ENCODE results near the gene ARHGEF35.

ARHGEF35 gene

GRCh38 chr7:144158861-144159260 lies 36.8 kb downstream of the ARHGEF35 start:
- H3K27ac ChIP-seq = no peak overlapping the region
- no peak for DNase-seq (ENCODE audit: low spot score)
- CTCF ChIA-PET = no interaction called here
- TF ChIP-seq CTCF (conservative IDR thresholded peaks at IDR 0.05; ENCODE audit: low read depth) = no peak
- POLR2A ChIA-PET (ENCODE audit: low non-redundant PET) = no interaction called here

GRCh38 chr7:144148224-144148827 lies 47.3 kb downstream of the ARHGEF35 start:
- H3K27ac ChIP-seq = no peak overlapping the region
- ChIA-PET CTCF (no interaction called here), POLR2A (ENCODE audit: low non-redundant PET) (no interaction called here)
- TF ChIP-seq CTCF (conservative IDR thresholded peaks at IDR 0.05; ENCODE audit: low read depth) = no peak
- no peak for DNase-seq (ENCODE audit: low spot score)

DNA sequence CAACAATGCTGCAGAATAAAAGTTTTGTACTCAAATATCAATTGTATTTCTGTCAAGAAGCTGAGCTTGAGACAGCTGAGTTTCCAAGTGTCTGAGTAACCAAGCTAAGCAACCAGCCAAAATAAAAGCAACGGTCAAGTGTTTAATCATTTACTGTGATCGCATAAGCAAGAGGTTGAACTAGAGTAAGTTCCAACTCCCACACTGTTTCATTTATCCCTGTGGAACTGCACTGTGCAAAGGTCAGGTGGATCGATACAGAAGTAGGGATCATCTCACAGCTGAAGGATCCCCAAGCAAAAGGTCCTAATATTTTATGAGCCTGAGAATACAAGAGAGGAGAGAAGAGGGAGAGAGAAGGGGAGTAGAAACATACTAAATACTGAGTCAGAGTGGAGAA lies 51.2 kb downstream of the ARHGEF35 start:
- DNase-seq (ENCODE audit: low spot score) = no peak
- ChIA-PET POLR2A (ENCODE audit: low non-redundant PET) (no interaction called here), CTCF (interaction anchor here (0.5 kb wide), 1 partner anchor 1981 kb away, joined by 3 read pairs; no protein-coding TSS in a partner anchor)
- no peak for TF ChIP-seq CTCF (conservative IDR thresholded peaks at IDR 0.05; ENCODE audit: low read depth)
- no peak overlapping the region for H3K27ac ChIP-seq

DNA sequence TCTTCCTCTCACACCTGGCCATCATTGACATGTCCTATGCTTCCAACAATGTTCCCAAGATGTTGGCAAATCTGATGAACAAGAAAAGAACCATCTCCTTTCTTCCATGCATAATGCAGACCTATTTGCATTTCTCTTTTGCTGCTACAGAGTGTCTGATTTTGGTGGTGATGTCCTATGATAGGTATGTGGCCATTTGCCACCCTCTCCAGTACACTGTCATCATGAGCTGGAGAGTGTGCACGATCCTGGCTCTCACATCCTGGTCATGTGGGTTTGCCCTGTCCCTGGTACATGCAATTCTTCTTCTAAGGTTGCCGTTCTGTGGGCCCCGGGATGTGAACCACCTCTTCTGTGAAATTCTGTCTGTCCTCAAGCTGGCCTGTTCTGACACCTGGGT lies 53.4 kb downstream of the ARHGEF35 start:
- H3K27ac ChIP-seq = no peak overlapping the region
- ChIA-PET POLR2A (ENCODE audit: low non-redundant PET) (no interaction called here), CTCF (no interaction called here)
- TF ChIP-seq CTCF (conservative IDR thresholded peaks at IDR 0.05; ENCODE audit: low read depth) = no peak
- no peak for DNase-seq (ENCODE audit: low spot score)

- CTCF ChIA-PET = no interaction called here
- no peak overlapping the region for H3K27ac ChIP-seq
- POLR2A ChIA-PET (ENCODE audit: low non-redundant PET) = no interaction called here
- TF ChIP-seq CTCF (conservative IDR thresholded peaks at IDR 0.05; ENCODE audit: low read depth) = no peak
- no peak for DNase-seq (ENCODE audit: low spot score)
Observed at GRCh38 chr7:144137501-144137900, 58.1 kb downstream of the ARHGEF35 start.

Data from RWPE1 (cell line).